Pulmonary artery endothelial cell (primary cell): Measurements from ENCODE around the gene BPHL. TPM values are rescaled to one million over a fixed set of nuclear protein-coding genes. Genes with fewer than 3 reads are reported as not detected.
A peak's percentile ranks its signal among the peaks of the same experiment; 100 is the strongest.
"Not testable (repeated sequence)": the region's sequence is repeated elsewhere in the genome, so short reads cannot be mapped to it uniquely, and the experiment has no call there.

Source experiments
- DNase-seq: peaks from one replicate; pipeline ENCODE4 v3.0.0-alpha.2; 2011; ENCODE audit warnings: low read depth, low spot score
- total RNA-seq: library from RNA; depleted of rRNA; stranded (reverse); fragments of >200 nt; gene quantifications from 2 replicates; pipeline ENCODE4 v1.2.3, GENCODE V29; 2014

BPHL gene
- 10.6 and 11.3 TPM in 2 replicates for total RNA-seq

- peak; percentile 67 for DNase-seq
Measured at GRCh38 chr6:3118353-3119039, at the start of gene BPHL. TSS of gene BPHL (plus strand) at chr6:3118711. CDS start at chr6:3118741, 30 bp downstream.

DNA sequence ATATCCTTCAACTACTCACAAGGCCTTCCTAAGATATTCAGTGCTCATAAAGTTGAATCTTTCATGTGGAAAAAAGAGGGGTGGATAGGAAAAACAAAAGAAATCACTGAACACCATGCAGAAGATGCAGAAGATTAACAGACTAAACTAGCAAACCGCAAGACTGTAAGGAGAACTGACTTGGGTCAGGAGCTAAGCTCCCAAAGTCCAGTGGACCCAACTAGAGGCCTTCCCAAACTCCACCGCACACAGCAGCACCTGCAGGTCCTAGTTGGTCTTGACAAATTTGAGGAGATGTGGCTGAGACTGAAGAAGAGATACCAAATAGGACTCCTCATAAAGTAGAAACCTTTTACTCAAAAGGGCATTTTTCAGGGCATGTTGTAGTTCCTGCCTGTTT is 46.9 kb upstream of the BPHL start:
- DNase-seq = no peak

GRCh38 chr6:3072798-3073197 is 45.7 kb upstream of the BPHL start:
- DNase-seq = no peak

DNA sequence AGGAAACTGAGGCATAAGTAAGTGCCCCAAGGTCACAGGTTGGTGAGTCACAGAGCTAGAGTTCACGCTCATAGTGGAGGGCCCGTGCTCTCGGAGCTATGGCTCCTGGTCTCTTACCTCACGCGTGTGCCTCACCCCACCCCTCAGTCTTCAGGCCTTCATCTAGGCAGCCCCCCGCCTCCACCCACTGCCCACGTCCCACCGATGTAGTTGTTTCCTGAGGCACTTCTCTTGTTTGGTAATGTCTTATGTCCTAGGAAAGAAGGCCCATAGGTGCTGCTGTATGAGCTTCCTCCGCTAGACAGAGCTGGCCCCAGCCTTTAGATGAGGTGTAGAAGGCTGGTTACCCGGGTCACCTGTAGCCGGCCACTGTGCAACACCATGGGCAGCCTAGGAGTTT is 45.1 kb upstream of the BPHL start:
- DNase-seq = no peak

GRCh38 chr6:3075772-3076113 is 42.8 kb upstream of the BPHL start:
- DNase-seq = no peak

DNA sequence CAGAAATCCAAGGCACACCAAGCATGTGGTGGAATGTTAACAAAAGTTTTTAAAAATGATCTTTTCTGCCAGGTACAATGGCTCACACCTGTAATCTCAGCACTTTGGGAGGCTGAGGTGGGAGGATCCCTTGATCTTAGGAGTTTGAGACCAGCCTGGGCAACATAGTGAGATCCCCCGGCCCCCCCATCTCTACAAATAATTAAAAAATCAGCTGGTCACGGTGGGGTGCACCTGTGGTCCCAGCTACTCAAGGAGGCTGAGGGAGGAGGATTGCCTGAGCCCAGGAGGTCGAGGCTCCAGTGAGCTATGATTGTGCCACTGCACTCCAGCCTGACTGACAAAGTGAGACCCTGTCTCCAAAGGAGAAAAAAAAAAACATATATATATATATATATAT is 42.2 kb upstream of the BPHL start:
- DNase-seq = no peak

DNA sequence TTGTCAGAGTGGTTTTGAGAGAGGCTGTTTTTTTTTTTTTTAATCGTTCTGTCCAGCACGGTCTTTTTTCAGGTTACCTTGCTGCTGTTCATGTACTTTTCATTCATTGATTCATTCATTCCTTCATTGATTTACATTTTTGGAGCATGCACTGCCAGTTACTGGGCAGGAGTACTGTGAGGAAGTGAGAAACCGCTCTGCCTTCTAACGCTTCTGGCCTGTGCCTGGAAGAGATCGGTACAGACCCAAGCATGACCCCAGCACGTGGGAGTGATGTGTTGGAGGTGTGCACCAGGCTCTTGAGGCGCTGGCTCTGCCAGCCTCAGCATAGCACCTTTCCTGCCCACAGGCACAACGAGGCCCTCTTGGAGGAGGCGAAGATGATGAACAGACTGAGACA is 41.1 kb upstream of the BPHL start:
- DNase-seq = no peak

GRCh38 chr6:3078952-3079351 is 39.6 kb upstream of the BPHL start:
- DNase-seq = not testable (repeated sequence)

GRCh38 chr6:3079682-3080081 is 38.8 kb upstream of the BPHL start:
- DNase-seq = no peak

- no peak for DNase-seq
Measured at GRCh38 chr6:3081960-3082359, 36.6 kb upstream of the BPHL start.

GRCh38 chr6:3085074-3085473 is 33.4 kb upstream of the BPHL start:
- DNase-seq = no peak

- DNase-seq = no peak
Measured at GRCh38 chr6:3086282-3086946, 32.1 kb upstream of the BPHL start.

- DNase-seq = no peak
Measured at GRCh38 chr6:3088446-3088845, 30.1 kb upstream of the BPHL start.

DNA sequence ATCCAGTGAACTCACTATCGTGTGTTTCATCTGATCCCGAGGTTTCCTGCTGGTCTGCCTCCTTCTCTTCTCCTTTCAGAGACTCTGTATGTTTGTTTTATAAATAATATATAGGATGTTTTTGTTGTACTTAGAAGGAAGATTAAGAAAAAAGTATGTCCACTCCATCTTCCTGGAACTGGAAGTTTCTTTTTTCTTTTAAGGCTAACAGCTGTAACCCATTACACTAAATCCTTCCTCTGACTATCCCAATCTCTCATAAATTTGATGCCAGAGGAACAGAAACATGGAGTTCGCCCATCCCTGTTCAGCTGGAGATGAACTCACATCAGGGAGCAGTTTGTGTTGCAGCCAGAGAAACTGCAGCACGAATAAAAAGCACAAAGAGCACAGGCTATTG is 29.5 kb upstream of the BPHL start:
- no peak for DNase-seq

- no peak for DNase-seq
Measured at GRCh38 chr6:3090013-3090412, 28.5 kb upstream of the BPHL start.

- DNase-seq = no peak
Measured at GRCh38 chr6:3094815-3095214, 23.7 kb upstream of the BPHL start.

DNA sequence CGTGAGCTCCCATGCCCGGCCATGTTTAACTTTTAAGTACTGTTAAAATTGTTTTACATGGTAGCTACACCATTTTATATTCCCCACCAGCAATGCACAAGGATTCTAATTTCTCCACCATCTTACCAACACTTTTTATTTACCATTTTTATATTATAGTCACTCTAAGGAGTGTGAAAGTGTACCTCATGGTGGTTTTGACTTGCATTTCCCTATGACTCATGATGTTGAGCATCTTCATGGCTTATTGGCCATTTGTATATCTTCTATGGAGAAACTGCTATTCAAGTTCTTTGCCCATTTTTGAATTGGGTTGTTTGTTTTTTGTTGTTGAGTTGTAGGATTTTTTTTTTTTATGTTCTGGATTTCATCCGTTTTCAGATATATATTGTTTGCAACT is 15.6 kb upstream of the BPHL start:
- DNase-seq = no peak

- no peak for DNase-seq
Measured at GRCh38 chr6:3108746-3109414, 9.6 kb upstream of the BPHL start.

- no peak for DNase-seq
Measured at GRCh38 chr6:3109761-3110160, 8.8 kb upstream of the BPHL start.

- DNase-seq = no peak
Measured at GRCh38 chr6:3114377-3114776, 4.1 kb upstream of the BPHL start.

- peak; percentile 10 for DNase-seq
Measured at GRCh38 chr6:3117912-3118352, 579 bp upstream of the BPHL start.

GRCh38 chr6:3119040-3119723 is 671 bp downstream of the BPHL start:
- DNase-seq = no peak
